Measurements from ENCODE around the gene NSMCE4A.
A peak's percentile ranks its signal among the peaks of the same experiment; 100 is the strongest.

NSMCE4A gene

DNA sequence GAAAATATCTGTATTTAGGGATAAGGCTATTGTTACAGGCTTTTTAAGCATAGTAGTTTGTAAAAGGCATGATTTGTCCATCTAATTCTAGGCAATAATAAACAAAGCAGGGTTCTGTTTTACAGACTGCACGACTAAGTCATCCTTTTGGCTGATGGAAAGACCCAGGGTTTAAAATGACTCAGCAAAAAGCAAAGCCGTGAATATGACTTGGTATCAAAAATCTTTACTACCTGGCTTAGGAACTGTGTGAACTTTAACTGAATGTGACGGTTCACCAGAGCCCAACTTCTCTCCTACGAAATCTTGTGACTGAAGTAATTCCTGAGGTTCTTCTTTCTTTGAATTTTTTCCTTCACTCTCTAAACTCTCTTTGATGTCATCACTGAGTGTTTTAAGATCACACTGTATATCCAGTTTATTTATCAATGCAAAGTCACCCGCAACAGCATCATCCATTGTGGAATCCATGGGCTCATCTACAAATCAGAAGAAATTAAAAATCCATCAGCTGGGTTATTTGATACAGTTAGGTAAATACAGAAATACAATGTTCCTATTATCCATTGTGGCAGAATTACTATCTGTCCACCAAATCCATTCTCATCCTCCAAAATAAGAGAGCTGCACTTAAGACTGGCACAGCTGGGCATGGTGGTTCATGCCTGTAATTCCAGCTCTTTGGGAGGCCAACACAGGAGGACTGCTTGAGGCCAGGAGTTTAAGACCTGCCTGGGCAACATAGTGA lies 64.2 kb downstream of the NSMCE4A start:
- in situ Hi-C loops (cut with HindIII; ENCODE audit: low pct_ligation_motif_present, low pct_unique_long_range_greater_than_20kb, low sequenced_read_pairs) = no loop called here
- DNase-seq = peak; percentile 64
